NCI-H82 treated with DMSO at 0.1 percent for 48 hours (cell line): ENCODE data around the gene TUBGCP6.
"Not testable (repeated sequence)": the region's sequence is repeated elsewhere in the genome, so short reads cannot be mapped to it uniquely, and the experiment has no call there.

Experiments
- DNase-seq: peaks from one replicate; lab custom pipeline; 2025; ENCODE audit not compliant: unreplicated experiment; lab: John Stamatoyannopoulos, UW

TUBGCP6 gene

GRCh38 chr22:50171965-50172421 is 72.8 kb downstream of the TUBGCP6 start:
- DNase-seq, result no peak

- DNase-seq, result no peak
These were observed 73.4 kb downstream of the TUBGCP6 start for GRCh38 chr22:50171319-50171964.

GRCh38 chr22:50170453-50171318 is 74.1 kb downstream of the TUBGCP6 start, which contains the start of gene PANX2:
Gene PANX2, plus strand, starts transcription at chr22:50170731. Its CDS starts 0 bp downstream, at chr22:50170731.
- no peak for DNase-seq

- no peak for DNase-seq
These were observed 75.0 kb downstream of the TUBGCP6 start for GRCh38 chr22:50169774-50170341.

- no peak for DNase-seq
These were observed 75.6 kb downstream of the TUBGCP6 start for GRCh38 chr22:50169181-50169759.

- DNase-seq, result not testable (repeated sequence)
These were observed 76.2 kb downstream of the TUBGCP6 start for GRCh38 chr22:50168490-50169180.

GRCh38 chr22:50167689-50168489 is 76.9 kb downstream of the TUBGCP6 start:
- no peak for DNase-seq
